Measurements from ENCODE around the gene POLE.

POLE gene

DNA sequence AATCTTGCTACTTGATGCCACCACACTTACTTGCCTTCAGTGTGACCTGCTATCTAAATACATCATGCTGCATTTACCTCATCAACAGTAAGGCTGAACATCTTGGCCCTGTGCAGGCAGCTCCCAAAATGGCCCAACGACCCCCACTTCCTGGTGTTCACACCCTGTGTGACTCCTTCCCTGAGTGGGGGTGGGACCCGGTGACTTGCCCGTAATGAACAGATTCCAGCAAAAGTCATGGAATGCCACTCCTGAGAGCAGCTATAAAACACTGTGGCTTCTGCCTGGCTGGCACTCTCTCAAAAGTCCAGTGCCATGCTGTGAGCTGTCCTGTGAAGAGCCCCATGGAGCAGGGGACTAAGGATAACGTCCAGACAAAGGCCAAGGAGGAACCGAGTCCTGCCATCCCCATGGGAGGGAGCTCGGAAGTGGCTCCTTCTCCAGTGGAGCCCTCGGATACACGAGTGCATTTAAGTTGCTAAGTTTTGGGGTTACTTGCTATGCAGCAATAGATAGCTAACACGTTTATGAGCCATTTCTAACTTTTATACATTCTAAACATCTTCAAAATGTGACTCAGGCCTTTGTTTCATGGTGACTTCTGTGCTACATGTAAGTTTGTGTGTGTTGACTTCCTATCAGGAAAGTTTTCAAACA is 35.6 kb downstream of the POLE start:
- DNase-seq, result no peak

DNA sequence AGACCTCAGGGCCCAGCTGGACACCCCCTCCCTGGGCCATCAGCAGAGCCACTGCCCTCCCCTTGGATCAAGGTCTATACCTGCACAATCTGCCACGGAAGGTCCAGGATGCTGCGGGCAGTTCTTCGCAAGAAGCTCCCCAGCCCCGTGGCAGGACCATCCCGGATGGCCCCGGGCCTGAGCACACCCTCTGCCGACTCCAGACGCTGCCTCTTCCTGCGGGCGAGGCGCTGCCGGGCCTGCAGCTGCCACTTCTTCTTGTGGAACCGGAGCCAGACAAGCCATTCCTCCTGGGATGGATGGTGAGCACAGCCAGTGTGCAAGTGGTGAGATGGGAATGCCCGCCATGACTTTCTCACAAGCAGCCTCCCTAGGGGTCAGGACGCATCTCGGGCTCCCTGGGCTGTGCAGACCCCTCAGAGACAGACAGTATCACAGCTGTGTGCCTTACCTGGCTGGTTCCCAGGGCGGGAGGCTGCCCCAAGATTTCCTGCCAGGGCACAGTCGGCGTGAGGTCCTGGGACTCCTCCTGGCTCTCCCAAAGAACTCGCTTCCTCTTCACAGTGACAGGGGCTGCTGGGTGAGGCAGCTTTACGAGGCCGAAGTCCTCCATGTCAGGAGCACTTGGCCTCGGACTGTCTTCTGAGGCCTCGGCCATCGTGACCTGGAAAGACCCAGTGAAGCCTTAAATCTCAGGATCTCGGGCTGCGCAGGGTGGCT is 37.8 kb downstream of the POLE start:
- DNase-seq, result no peak

GRCh38 chr12:132648616-132649225 is 38.4 kb downstream of the POLE start:
- no peak for DNase-seq

GRCh38 chr12:132647858-132648257 is 39.3 kb downstream of the POLE start:
- no peak for DNase-seq

DNA sequence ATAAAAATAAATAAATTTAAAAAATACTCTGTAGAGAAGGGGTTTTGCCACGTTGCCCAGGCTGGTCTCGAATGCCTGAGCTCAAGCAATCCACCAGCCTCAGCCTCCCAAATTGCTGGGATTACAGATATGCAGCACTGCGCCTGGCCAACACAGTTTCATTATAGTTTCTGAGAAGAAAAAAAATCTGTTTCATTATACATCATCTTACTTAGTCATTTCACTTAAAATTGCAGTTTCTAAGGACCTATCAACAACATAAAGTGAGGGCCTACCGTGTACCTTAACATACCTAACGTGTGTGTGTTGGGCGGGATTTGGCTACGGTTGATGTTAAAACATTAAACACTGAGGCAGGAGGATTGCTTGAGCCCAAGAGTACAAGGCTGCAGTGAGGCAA is 40.3 kb downstream of the POLE start:
- DNase-seq, result no peak

GRCh38 chr12:132642846-132643835 is 44.0 kb downstream of the POLE start:
- DNase-seq, result no peak

DNA sequence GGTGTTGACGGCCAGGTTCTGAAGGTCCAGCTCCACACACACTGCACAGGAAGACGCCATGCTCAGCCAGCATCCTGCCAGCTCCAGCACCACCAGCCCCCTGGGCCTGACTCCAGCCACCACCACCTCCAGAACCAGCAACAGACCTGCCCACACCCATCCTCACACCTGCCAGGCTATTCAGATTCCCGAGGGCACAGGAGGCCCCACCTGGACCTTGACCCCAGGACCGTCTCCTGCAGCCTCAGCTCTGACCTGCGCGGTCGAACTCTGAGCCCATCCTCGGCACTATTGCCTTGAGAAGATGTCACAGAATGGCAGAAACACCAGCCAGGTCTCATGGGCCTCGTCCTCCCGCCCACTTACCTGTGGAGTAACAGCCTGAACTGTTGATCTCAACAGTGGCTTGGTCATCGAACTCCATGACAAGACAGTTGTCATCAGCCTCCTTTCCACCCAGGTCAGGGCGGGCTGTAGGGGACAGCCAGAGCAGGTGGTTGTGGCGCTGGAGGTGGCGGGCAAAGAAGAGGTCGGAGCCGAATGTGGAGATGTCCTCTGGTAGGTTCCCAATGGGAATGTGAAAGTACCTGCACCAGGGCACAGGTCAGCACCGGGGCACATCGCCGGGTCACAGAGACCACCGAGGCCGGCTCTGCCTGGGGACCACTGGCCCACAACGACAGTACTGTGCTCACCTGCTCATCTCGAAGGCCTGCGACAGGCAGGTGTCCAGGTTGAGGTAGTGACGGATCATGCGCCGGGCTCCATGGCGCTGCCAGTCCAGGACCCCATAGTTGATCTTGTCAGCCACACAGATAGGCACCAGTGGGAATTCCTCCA is 45.1 kb downstream of the POLE start:
- DNase-seq, result no peak

GRCh38 chr12:132640936-132641335 is 46.2 kb downstream of the POLE start:
- no peak for DNase-seq

GRCh38 chr12:132639956-132640520 is 47.1 kb downstream of the POLE start:
- DNase-seq, result no peak

GRCh38 chr12:132638541-132639408 is 48.4 kb downstream of the POLE start:
- peak; percentile 58 for DNase-seq

DNA sequence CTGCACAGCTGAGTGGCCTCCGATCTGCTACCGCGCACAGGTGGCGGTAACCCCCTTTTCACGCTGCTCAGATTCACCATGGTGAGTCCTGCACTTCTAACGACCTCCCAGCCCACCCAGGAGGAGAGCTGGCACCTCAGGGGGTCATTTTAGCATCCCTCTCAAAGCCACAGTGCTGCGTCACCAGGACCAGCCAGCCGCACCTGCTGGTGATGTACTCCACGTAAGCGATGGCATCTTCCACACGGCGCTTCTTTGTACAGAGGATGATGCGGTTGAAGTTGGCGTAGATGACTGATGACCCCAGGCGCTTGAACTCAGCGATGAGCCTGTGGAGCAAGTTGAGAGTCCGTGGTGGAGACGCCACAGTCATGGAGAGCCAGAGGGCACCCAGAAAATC is 49.3 kb downstream of the POLE start:
- no peak for DNase-seq

GRCh38 chr12:132635076-132635955 is 51.8 kb downstream of the POLE start:
- DNase-seq, result no peak

GRCh38 chr12:132634411-132634990 is 52.6 kb downstream of the POLE start:
- no peak for DNase-seq

GRCh38 chr12:132633901-132634300 is 53.2 kb downstream of the POLE start:
- DNase-seq, result no peak

DNA sequence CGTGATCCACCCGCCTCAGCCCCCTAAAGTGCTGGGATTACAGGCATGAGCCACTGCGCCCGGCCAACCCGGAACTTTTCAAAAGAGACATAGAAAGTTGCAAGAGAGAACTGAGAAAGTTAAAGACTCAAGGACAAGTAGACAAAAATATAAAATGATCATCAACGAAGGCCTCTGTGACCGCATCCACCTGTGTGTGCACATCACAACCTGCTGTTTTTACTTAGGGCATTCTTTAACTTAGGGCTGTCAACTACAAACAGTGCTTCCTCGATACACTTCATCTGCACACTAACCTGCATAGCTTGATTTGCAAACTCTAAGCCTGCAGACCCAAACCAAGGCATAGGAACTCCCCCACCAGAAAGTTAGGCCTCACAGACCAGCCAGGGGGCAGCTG is 53.7 kb downstream of the POLE start:
- no peak for DNase-seq

DNA sequence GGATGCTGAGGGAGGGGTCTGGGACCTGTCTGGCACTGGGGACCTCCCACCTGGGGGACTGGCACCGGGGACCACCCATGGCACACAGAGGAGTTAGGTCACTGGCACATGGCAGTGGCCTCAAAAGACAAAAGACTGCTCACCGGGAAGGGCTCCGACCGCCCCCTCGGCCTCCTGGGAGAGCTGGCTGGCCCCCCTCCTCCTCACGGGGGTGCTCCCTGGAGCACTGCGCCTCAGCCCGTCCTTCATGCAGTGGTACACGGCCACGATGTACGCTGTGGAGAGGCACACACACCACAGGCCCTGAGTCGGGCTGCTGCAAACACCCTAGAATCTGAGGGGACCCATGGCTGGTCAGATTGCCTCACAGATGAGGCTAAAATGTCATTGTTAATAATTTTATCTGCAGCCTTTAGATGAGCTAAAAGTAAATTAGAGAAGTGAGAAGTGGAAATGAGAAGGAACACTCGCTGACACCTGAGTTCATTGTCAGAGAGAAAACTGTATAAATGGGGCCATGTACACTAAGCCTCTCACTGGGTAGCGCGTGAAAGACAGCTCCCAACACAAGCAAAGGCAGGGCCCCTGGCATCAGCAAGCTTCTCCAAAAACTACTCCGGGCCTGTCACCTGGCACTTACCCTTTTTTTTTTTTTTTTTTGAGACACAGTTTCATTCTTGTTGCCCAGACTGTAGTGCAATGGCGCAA is 54.5 kb downstream of the POLE start:
- no peak for DNase-seq

- DNase-seq, result no peak
Measured at GRCh38 chr12:132631666-132632065, 55.5 kb downstream of the POLE start.

- DNase-seq, result no peak
Measured at GRCh38 chr12:132630672-132631071, 56.5 kb downstream of the POLE start.

GRCh38 chr12:132629330-132629729 is 57.8 kb downstream of the POLE start:
- no peak for DNase-seq
